Lower leg skin (tissue), 4 donors: ENCODE results near the gene HAUS5. TPM values are rescaled to one million over a fixed set of nuclear protein-coding genes. Genes with fewer than 3 reads are reported as not detected.

Experiments used
- DNase-seq, 2 donors: peaks; one replicate each; pipeline ENCODE4 v3.0.0-alpha.2; 2019; ENCODE audit warnings: low spot score in 2 of 2
- H3K4me3 ChIP-seq: fragments of 200-600 bp; sonication (generic); 2 replicates; pipeline ENCODE4 v1.5.1; 2017; ENCODE audit warnings: mild to moderate bottlenecking, low read depth; ENCODE audit not compliant: poor library complexity, severe bottlenecking
- POLR2A ChIP-seq, 2 donors: fragments of 450-650 bp; IDR thresholded peaks; one replicate each; pipeline ENCODE4 v1.6.1; 2016 to 2017; ENCODE audit warnings: antibody characterized with exemption in 2 of 2, mild to moderate bottlenecking in 1 of 2, moderate library complexity in 1 of 2
- WGBS, 2 donors: methylation state at CpG; one replicate each; pipeline ENCODE4 v1.1.5; 2018; 5-methylcytosine and 5-hydroxymethylcytosine counted together
- intact Hi-C: fragments of 100-400 bp; cut with DNase I; formaldehyde crosslinking; loops from one replicate; pipeline ENCODE4 v1.15.0; 2023; ENCODE audit warnings: low total_unique reads
- total RNA-seq, 4 donors: library from RNA; depleted of rRNA; stranded (reverse); fragments of >200 nt; gene quantifications; one replicate each; pipeline ENCODE4 v1.1.0, GENCODE V29; 2016
- TF ChIP-seq, protein P1 (sequence below), 3 donors: fragments of 450-650 bp; IDR thresholded peaks; one replicate each; pipeline ENCODE4 v1.5.1; 2016; ENCODE audit warnings: antibody characterized with exemption in 3 of 3, mild to moderate bottlenecking in 3 of 3, moderate library complexity in 2 of 3

Gene HAUS5
- total RNA-seq, 4 donors from 2014 or later = 8.9 to 15.7 (median 12.2) TPM

GRCh38 chr19:35613574-35613973 is 1.0 kb downstream of the HAUS5 start:
- intact Hi-C loops = no loop called here
- TF ChIP-seq, protein P1, sequence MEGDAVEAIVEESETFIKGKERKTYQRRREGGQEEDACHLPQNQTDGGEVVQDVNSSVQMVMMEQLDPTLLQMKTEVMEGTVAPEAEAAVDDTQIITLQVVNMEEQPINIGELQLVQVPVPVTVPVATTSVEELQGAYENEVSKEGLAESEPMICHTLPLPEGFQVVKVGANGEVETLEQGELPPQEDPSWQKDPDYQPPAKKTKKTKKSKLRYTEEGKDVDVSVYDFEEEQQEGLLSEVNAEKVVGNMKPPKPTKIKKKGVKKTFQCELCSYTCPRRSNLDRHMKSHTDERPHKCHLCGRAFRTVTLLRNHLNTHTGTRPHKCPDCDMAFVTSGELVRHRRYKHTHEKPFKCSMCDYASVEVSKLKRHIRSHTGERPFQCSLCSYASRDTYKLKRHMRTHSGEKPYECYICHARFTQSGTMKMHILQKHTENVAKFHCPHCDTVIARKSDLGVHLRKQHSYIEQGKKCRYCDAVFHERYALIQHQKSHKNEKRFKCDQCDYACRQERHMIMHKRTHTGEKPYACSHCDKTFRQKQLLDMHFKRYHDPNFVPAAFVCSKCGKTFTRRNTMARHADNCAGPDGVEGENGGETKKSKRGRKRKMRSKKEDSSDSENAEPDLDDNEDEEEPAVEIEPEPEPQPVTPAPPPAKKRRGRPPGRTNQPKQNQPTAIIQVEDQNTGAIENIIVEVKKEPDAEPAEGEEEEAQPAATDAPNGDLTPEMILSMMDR (IDR thresholded peaks at IDR 0.05) = no peak
- no peak for TF ChIP-seq POLR2A (IDR thresholded peaks at IDR 0.05)
- 63 to 81% methylated on average over 1 of the region's 1 CpG for WGBS, 2 donors
- DNase-seq = no peak
- H3K4me3 ChIP-seq = no peak overlapping the region

DNA sequence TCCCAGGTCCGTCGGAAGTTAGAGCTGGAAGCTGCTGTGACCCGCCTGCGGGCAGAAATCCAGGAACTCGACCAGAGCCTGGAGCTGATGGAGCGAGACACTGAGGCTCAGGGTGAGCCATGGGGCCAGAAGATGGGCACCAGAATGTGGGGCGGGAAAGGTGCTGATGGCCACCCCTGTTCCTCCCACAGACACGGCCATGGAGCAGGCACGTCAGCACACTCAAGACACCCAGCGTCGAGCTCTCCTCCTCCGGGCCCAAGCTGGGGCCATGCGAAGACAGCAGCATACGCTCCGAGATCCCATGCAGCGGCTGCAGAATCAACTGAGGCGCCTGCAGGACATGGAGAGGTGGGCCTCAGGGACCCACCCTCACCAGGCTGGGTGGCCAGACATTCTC is 2.5 kb downstream of the HAUS5 start:
- DNase-seq = no peak
- TF ChIP-seq, protein P1 (IDR thresholded peaks at IDR 0.05) = no peak
- TF ChIP-seq POLR2A (IDR thresholded peaks at IDR 0.05) = no peak
- H3K4me3 ChIP-seq = no peak overlapping the region
- intact Hi-C loops = no loop called here
- WGBS, 2 donors = 80 to 94% methylated on average over 9 to 16 of the region's 17 CpGs

GRCh38 chr19:35618857-35619256 is 6.3 kb downstream of the HAUS5 start:
- H3K4me3 ChIP-seq = no peak overlapping the region
- 83 to 92% methylated on average over 4 to 7 of the region's 7 CpGs for WGBS, 2 donors
- TF ChIP-seq, protein P1 (IDR thresholded peaks at IDR 0.05) = no peak
- TF ChIP-seq POLR2A (IDR thresholded peaks at IDR 0.05) = no peak
- intact Hi-C loops = no loop called here
- DNase-seq = no peak

DNA sequence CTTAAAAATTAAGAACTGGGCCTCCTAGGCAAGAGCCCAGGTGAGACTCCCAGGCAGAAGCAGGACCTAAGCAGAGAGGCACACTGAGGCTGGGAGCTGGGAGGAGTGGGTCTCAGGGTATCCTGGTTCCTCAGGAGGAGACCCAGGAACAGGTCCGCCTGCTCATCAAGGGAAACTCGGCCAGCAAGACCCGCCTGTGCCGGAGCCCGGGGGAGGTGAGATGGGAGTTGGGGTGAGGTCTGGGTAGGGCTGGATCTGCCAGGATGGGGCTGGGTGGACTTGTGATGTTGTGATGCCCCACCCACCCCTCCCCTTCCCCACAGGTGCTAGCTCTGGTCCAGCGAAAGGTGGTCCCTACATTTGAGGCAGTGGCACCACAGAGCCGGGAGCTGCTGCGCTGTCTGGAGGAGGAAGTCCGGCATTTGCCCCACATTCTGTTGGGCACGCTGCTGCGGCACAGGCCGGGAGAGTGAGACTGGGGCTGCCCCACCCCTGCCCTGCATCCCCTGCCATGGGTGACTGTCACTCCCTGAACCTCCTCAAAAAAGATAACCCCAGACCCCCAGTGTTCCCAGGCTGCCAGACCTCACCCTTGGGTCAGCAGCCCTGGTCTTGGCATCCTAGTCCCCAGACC is 6.9 kb downstream of the HAUS5 start:
- DNase-seq = no peak
- 88 to 92% methylated on average over 9 to 11 of the region's 12 CpGs for WGBS, 2 donors
- TF ChIP-seq POLR2A (IDR thresholded peaks at IDR 0.05) = no peak
- TF ChIP-seq, protein P1 (IDR thresholded peaks at IDR 0.05) = no peak
- no peak overlapping the region for H3K4me3 ChIP-seq
- intact Hi-C loops = no loop called here

GRCh38 chr19:35620001-35620400 is 7.5 kb downstream of the HAUS5 start:
- WGBS, 2 donors = 89 to 94% methylated on average over 14 to 17 of the region's 17 CpGs
- TF ChIP-seq, protein P1 (IDR thresholded peaks at IDR 0.05) = no peak
- no peak for TF ChIP-seq POLR2A (IDR thresholded peaks at IDR 0.05)
- H3K4me3 ChIP-seq = no peak overlapping the region
- DNase-seq = no peak
- intact Hi-C loops = no loop called here

DNA sequence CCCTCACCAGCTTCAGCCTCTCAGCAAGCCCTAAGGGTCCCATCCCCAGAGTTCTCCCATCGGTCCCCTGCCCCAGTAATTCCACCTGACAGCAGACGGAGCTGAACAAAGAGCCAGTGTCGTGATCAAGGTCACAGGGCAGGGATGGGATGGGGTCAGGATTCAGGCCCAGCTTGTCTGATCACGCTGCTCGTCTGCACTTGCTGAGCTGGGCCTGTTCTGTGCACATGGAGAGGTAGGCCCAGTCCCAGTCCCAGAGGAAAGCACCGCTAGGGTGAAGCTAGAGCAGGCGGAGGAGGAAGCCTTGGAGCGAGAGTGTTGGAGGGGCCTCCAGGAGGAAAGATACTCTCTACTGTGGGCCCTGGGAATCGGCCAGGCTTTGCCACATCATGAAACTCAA is 9.2 kb downstream of the HAUS5 start:
- no peak for DNase-seq
- 95 to 97% methylated on average over 9 of the region's 9 CpGs for WGBS, 2 donors
- no peak overlapping the region for H3K4me3 ChIP-seq
- TF ChIP-seq, protein P1 (IDR thresholded peaks at IDR 0.05) = no peak
- no peak for TF ChIP-seq POLR2A (IDR thresholded peaks at IDR 0.05)
- intact Hi-C loops = no loop called here
